ENCODE measurements around the gene CD163L1.

DNA sequence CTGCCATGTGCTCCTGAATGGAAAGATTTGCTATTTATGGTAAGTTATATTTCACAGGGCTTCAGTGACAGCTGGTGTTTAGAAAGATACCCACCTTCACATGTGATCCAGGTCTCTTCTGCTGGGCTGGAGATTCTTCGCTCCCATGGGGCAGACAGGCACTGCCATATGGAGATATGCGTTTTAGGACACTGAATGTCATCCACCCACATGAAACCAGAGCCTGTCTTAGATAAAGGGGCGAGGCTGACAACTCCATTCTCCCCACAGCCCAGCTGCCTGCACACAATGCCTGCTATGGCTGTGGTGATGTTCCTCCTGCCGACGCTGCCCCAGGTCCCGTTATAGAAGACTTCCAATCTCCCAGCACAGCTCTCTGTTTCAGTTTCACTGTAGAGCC is 70.7 kb downstream of the CD163L1 start:
- TF ChIP-seq, protein P1, sequence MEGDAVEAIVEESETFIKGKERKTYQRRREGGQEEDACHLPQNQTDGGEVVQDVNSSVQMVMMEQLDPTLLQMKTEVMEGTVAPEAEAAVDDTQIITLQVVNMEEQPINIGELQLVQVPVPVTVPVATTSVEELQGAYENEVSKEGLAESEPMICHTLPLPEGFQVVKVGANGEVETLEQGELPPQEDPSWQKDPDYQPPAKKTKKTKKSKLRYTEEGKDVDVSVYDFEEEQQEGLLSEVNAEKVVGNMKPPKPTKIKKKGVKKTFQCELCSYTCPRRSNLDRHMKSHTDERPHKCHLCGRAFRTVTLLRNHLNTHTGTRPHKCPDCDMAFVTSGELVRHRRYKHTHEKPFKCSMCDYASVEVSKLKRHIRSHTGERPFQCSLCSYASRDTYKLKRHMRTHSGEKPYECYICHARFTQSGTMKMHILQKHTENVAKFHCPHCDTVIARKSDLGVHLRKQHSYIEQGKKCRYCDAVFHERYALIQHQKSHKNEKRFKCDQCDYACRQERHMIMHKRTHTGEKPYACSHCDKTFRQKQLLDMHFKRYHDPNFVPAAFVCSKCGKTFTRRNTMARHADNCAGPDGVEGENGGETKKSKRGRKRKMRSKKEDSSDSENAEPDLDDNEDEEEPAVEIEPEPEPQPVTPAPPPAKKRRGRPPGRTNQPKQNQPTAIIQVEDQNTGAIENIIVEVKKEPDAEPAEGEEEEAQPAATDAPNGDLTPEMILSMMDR (IDR thresholded peaks at IDR 0.05), result no peak
- TF ChIP-seq POLR2A (IDR thresholded peaks at IDR 0.05), result no peak
